Forelimb muscle (tissue), 1 donor: ENCODE results near the gene NDUFB1. TPM values are rescaled to one million over a fixed set of nuclear protein-coding genes. Genes with fewer than 3 reads are reported as not detected.

ENCODE experiments used
- DNase-seq: peaks from one replicate; pipeline ENCODE4 v3.0.0-alpha.2; 2013; ENCODE audit warnings: low read depth
- polyA plus RNA-seq: library from polyadenylated mRNA; unstranded; fragments of 120-200 nt; gene quantifications from one replicate; pipeline ENCODE4 v1.2.1, GENCODE V29; 2013; ENCODE audit not compliant: insufficient read length

Gene NDUFB1
- polyA plus RNA-seq, 1 donor, result 93.2 TPM

GRCh38 chr14:92099802-92100201 is 21.7 kb downstream of the NDUFB1 start:
- DNase-seq, result no peak

- DNase-seq, result no peak
Measured at GRCh38 chr14:92093320-92093719, 28.2 kb downstream of the NDUFB1 start.

GRCh38 chr14:92088494-92088893 is 33.0 kb downstream of the NDUFB1 start:
- DNase-seq, result no peak

- DNase-seq, result no peak
Measured at GRCh38 chr14:92074555-92074954, 47.0 kb downstream of the NDUFB1 start.

Other genes with a start within 250 kb of the NDUFB1 start
- 74.7 TPM for gene FBLN5, start 174.0 kb downstream of the NDUFB1 start, polyA plus RNA-seq
- 16.6 TPM for gene TRIP11, start 81.6 kb downstream of the NDUFB1 start, polyA plus RNA-seq
- 16.6 TPM for gene ATXN3, start 15.1 kb downstream of the NDUFB1 start, polyA plus RNA-seq
- 34.1 TPM for gene CPSF2, start 263 bp upstream of the NDUFB1 start, polyA plus RNA-seq
- gene SLC24A4, start 201.5 kb upstream of the NDUFB1 start, polyA plus RNA-seq, result 2.1 TPM